Fibroblast of skin of right quadriceps (primary cell): ENCODE results near the gene ZNHIT2.
A peak's percentile ranks its signal among the peaks of the same experiment; 100 is the strongest.

Source experiments
- DNase-seq: peaks from one replicate; pipeline ENCODE4 v3.0.0-alpha.2; 2013

ZNHIT2 gene

DNA sequence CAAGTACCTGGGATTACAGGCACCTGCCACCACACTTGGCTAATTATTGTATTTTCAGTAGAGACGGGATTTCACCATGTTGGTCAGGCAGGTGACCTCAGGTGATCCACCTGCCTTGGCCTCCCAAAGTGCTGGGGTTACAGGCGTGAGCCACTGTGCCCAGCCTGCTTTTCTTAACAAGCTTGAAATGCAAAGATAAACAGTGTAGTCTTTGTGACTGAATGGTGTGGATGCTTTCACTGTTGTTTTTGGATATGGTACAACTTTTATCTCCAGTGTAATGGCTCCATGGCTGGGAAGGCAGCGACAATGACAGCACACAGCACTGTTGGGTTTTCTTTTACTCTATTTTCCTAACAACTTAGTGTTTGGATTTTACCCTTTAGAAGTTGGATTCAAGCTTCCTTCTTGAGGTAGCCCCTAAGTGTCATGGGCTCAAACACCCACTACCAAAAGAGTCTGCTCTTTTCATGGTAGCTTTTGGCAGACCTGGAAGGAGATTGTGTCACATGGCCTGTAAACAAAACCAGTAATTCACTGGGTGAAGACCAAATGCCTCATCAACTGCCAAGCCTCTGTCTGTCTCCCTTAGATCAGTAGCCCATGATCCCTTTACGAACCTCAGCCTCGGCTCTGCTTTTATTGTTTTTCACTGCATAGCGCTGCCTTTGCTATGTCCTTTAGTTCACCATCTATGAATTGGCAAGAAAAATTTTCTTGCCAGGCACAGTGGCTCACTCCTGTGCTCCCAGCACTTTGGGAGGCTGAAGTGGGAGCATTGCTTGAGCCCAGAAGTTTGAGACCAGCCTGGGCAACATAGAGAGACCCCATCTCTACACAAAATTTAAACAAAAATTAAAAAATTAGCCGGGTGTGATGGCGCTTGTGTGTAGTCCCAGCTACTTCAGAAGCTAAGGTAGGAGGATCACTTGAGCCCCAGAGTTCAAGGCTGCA is 15.1 kb downstream of the ZNHIT2 start:
- DNase-seq: no peak

DNA sequence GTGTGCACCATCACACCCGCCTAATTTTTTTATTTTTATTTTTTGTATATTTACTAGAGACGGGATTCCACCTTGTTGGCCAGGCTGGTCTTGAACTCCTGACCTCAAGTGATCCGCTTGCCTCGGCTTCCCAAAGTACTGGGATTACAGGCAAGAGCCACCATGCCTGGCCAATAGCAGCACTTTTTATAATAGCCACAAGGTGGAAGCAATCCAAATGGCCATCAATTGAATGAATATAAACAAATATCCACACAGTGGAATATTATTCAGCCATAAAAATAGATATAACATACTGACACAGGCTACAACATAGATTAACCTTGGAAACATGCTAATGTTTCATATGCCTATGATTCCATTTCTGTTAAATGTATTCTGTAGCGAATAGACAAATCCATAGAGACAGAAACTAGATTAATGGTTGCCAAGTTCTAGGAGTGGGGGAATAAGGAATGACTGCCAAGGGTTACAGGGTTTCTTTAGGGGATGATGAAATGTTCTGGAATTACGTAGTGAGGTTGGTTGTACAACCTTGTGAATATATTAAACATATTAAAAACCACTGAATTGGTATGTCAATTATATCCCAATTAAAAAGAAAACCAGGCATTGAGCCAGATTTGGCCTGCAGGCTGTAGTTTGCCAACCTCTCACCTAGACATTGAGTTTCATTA is 16.7 kb downstream of the ZNHIT2 start:
- no peak for DNase-seq

DNA sequence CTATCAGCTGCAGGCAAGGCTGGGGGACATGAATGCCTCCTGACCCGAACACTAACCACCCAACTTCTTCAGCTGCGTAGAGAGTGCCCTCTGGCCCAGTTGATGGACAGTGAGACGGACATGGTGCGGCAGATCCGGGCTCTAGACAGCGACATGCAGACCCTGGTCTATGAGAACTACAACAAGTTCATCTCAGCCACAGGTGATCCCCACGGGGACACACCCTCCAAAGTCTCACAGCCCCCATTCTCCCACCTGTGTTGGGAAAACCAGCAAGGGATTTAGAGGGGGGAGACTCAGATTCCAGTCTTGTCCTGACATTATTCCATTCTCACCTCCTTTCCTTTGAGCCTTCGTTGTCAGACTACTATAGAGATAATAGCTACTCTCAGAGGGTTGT is 20.6 kb downstream of the ZNHIT2 start:
- DNase-seq: no peak

DNA sequence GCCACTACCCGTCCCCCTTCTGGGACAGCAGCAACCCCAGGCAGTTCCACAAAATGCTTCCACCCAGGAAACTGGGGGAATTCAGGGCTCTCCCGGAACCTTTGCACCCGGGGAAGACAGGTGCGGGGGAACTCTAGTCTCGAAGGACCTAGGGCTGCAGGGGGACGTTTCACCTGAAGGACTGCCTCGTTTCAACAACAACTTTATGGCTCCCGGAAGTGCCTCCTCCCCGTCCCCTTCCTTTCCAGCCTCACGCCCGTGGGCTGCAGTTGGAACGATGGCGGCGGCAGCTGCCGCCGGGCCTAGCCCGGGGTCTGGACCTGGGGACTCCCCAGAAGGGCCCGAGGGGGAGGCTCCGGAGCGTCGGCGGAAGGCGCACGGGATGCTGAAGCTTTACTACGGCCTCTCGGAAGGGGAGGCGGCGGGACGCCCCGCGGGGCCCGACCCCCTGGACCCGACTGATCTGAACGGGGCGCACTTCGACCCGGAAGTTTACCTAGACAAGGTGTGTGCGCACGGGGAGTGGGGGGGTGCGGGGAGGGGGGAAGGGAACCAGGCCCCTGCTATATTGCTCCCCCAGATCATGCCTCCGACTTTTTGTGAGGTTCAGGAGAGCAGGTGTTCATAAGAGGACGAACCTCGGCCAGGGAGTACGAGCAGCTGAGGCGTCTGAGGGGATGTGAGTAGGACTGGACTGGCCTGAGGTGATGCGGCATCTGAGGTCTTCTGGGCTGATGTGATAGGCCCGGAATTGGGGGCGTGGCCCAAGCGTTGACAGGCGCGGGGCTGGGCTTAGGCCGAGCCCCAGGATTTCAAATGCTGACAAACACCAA is 21.3 kb downstream of the ZNHIT2 start, which contains the start of gene VPS51:
Gene VPS51 (plus strand): TSS at position 241 of the 833 bp plus-strand sequence. CDS start 37 bp downstream, at position 278.
- peak; percentile 91 for DNase-seq

DNA sequence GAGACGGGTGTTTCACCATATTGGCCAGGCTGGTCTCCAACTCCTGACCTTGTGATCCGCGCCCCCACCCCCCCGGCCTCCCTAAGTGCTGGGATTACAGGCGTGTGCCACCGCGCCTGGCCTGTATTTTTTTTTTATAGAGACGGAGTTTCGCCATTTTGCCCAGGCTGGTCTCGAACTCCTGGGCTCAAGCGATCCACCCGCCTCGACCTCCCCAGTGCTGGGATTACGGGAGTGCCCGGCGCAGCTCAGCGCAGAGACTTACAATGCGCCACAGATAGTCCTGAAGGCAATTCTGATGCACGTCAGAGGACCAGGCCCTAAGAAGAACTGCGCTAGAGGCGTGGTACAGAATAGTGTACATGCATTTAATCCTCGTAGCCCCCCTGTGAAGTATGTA is 22.1 kb downstream of the ZNHIT2 start:
- DNase-seq: no peak

- no peak for DNase-seq
Measured at GRCh38 chr11:65090628-65091027, 26.9 kb downstream of the ZNHIT2 start.

DNA sequence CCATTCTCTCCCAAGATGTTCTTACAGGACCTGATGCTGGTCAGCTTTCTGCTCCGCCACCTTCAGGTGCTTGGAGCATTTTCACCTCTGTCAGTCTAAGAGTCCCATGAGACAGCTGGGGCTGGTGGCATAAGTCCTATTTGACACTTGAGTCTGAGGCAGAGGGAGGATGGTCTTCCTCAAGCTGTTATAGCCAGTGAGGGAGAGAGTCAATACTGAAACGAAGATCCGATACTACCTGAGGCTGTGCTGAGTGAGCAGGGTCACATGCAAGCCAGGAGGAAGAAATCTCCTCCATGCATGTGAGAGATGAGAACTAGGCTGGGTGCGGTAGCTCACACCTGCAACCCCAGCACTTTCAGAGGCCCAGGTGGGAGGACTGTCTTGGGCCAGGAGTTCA is 27.9 kb downstream of the ZNHIT2 start:
- DNase-seq: no peak

GRCh38 chr11:65087827-65088226 is 29.7 kb downstream of the ZNHIT2 start:
- DNase-seq: no peak

DNA sequence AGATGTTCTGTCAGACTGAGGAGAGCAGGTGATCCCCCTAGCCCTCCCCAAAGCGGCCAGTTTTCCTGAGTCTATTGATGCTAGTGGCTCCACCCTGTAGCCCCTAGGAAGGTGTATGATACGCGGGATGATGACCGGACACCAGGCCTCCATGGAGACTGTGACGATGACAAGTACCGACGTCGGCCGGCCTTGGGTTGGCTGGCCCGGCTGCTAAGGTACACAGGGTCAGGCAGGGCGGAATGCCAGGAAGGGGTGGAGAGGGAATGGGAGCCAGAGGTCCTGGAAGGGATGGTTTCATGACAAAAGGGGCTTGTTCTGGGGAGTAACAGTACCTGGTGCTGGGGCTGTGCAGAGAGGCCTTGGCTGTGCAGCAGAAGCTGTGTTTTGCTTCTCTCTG is 30.3 kb downstream of the ZNHIT2 start:
- DNase-seq: no peak

DNA sequence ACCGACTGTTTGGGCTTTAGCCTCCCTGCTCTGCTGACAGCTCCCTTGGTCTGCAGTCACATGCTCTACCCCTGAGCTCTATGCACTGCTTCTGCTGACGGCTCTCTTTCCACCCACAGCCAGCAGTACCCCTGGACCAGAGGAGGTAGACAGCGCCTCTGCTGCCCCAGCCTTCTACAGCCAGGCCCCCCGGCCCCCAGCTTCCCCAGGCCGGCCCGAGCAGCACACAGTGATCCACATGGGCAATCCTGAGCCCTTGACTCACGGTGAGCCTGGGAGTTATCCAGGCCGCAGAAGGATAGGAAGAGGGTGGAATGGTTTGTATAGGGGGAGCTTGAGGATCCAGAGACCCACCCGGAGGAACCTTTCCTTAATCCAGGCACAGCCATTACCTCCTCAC is 30.7 kb downstream of the ZNHIT2 start:
- DNase-seq: no peak

DNA sequence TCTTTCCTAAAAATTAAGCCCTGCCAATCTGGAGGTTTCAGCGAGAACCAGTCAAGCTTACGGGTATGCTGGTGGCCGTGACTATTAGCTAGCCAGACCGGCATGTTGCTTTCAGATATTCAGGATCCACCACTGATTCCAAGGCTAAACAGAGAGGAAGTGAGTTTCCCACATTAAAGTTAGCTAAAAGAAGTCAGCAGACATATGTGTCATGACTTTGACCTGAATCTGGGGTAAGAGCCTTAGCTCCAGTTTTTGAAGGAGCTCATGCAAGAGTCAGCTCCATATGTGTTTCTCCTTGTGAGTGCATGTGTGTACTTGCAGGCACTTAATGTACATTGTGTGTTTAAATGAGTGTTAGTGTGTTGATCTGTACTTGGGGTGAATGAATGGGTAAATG is 32.1 kb downstream of the ZNHIT2 start:
- DNase-seq: no peak

- no peak for DNase-seq
Measured at GRCh38 chr11:65084598-65085375, 32.7 kb downstream of the ZNHIT2 start.

GRCh38 chr11:65083834-65084597 is 33.5 kb downstream of the ZNHIT2 start, which contains the start of the genes CDCA5 and ZFPL1:
TSS of gene CDCA5 (minus strand) at chr11:65084040. CDS start at chr11:65083978, 62 bp downstream.
TSS of gene ZFPL1 (plus strand) at chr11:65084222. CDS start at chr11:65084699, 477 bp downstream.
- DNase-seq: peak; percentile 97

DNA sequence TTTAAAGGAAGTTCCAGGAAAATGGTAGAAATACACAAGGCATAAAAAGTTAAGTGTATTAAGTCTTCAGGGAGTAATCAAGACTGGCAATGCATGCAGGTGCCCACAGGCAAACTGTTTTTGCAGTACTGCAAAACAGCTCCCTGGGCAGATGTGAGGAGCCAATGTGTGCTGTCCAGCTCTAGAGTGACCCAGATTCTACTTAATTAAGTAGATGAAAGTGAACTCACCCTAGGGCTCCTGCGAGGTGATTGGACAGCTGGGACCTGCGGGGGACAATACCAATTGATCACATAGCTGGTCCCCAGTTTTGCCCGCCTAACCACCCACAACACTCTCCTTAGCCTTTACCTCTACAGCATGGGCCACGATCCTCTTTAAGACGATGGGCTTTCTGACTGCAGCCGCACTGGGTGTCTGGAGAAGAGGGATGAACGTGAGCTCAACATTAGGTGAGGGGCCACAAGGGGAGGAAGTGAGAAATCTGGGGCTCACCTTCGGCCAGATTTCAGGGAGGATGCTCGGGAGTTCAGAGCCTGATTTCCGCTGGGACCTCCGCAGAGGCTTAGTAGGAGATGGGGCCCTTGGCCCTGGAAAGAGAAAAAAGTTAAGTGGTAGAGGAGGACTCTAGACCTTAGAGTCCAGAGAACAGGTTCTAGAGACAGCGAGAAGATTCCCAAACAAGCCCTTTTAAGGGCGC is 34.2 kb downstream of the ZNHIT2 start:
- no peak for DNase-seq

- DNase-seq: no peak
Measured at GRCh38 chr11:65078786-65079342, 38.6 kb downstream of the ZNHIT2 start.

DNA sequence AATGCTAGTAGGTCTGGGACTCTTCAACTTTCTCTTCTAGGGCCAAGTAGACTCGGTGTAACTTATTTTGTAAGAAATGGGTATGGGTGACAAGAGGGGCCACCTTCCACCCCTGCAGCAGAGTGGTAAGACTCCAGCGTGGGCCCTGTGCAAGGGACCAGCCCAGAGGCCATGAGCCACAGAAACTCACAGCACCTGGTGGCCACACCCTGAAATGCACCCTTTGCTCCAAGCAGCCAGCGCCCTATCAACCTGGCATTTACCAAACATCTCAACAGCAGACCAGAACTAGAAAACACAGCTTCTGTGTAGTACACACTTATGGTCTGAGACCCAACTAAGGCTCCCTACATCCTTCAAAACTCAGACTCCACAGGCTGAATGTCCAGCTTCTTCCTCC is 39.4 kb downstream of the ZNHIT2 start:
- peak; percentile 13 for DNase-seq

- DNase-seq: no peak
Measured at GRCh38 chr11:65077451-65077850, 40.0 kb downstream of the ZNHIT2 start.

- no peak for DNase-seq
Measured at GRCh38 chr11:65072631-65072966, 44.9 kb downstream of the ZNHIT2 start.

GRCh38 chr11:65071907-65072630 is 45.4 kb downstream of the ZNHIT2 start:
- no peak for DNase-seq

DNA sequence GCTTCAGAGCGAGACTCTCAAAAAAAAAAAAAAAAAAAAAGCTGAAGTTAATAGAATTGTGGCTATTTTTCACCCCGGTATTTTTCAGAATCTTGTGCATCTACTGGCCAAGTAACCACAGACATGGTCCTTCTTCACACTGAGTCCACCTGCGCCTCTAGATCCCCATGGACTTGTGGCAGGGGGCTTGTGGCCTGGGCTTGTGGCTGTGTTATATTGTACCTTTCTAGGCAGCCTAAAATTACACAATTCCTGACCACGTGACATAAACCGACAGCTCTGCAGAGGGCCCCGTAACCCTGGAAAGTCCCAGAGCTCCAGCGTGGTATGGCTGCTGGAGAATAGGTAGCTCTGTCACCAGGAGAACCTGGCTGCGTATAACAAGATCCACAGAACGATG is 48.3 kb downstream of the ZNHIT2 start:
- DNase-seq: no peak
